ENCODE measurements around the gene HAUS1. TPM values are rescaled to one million over a fixed set of nuclear protein-coding genes. Genes with fewer than 3 reads are reported as not detected.
"Not testable (repeated sequence)": the region's sequence is repeated elsewhere in the genome, so short reads cannot be mapped to it uniquely, and the experiment has no call there.

The HAUS1 gene
- total RNA-seq, 1 donor from 2014 or later: 52.3 TPM

GRCh38 chr18:46070815-46071652 is 33.2 kb upstream of the HAUS1 start:
- Mint-ChIP-seq H3K27ac (peak overlapping the region; percentile 57), H3K4me3 (ENCODE audit: low read depth) (peak overlapping the region; percentile 76), H3K36me3 (ENCODE audit: low read depth) (peaks cover 13% of the 10 kb centered on the region), H3K27me3 (ENCODE audit: low read depth) (no peaks in the 10 kb centered on the region), H3K4me1 (ENCODE audit: low read depth) (peaks cover 45% of the 10 kb centered on the region), H3K9me3 (no peaks in the 10 kb centered on the region)
- intact Hi-C loops (cut with micrococcal nuclease): loop anchor here (1.0 to 5.0 kb wide), 4 partner anchors 44 to 384 kb away; no protein-coding TSS in a partner anchor
- no peak for DNase-seq (ENCODE audit: low spot score)

- H3K4me1 Mint-ChIP-seq (ENCODE audit: low read depth): peaks cover 43% of the 10 kb centered on the region
- no peaks in the 10 kb centered on the region for H3K9me3 Mint-ChIP-seq
- peak within 1 kb of the TSS; percentile 81 for H3K4me3 Mint-ChIP-seq (ENCODE audit: low read depth)
- no peaks in the 10 kb centered on the region for H3K27me3 Mint-ChIP-seq (ENCODE audit: low read depth)
- H3K27ac Mint-ChIP-seq: peak within 1 kb of the TSS; percentile 71
- intact Hi-C loops (cut with micrococcal nuclease): loop anchor here (1.0 to 5.0 kb wide), 6 partner anchors 45 to 385 kb away; no protein-coding TSS in a partner anchor
- peak; percentile 55 for DNase-seq (ENCODE audit: low spot score)
- peaks cover 15% of the 10 kb centered on the region for H3K36me3 Mint-ChIP-seq (ENCODE audit: low read depth)
Observed at GRCh38 chr18:46071653-46072375, 32.4 kb upstream of the HAUS1 start, which contains the start of gene PSTPIP2. Gene PSTPIP2 (minus strand): TSS chr18:46072260. CDS start chr18:46072188, 72 bp downstream.

GRCh38 chr18:46072376-46072867 is 31.8 kb upstream of the HAUS1 start:
- H3K4me1 Mint-ChIP-seq (ENCODE audit: low read depth): peaks cover 43% of the 10 kb centered on the region

GRCh38 chr18:46072959-46073358 is 31.2 kb upstream of the HAUS1 start:
- no peak for DNase-seq (ENCODE audit: low spot score)
- Mint-ChIP-seq H3K4me1 (ENCODE audit: low read depth) (peaks cover 42% of the 10 kb centered on the region), H3K27ac (no peak overlapping the region), H3K9me3 (no peaks in the 10 kb centered on the region), H3K36me3 (ENCODE audit: low read depth) (peaks cover 23% of the 10 kb centered on the region), H3K4me3 (ENCODE audit: low read depth) (peak overlapping the region; percentile 81), H3K27me3 (ENCODE audit: low read depth) (no peaks in the 10 kb centered on the region)
- intact Hi-C loops (cut with micrococcal nuclease): loop anchor here (1.0 to 5.0 kb wide), 8 partner anchors 46 to 452 kb away; partner anchors contain the start of gene EPG5

More at GRCh38 chr18:46072376-46072867, 31.8 kb upstream of the HAUS1 start:
- H3K27ac Mint-ChIP-seq: no peak overlapping the region
- H3K4me3 Mint-ChIP-seq (ENCODE audit: low read depth): peak overlapping the region; percentile 81
- intact Hi-C loops (cut with micrococcal nuclease): loop anchor here (2.0 to 5.0 kb wide), 4 partner anchors 45 to 385 kb away; no protein-coding TSS in a partner anchor
- no peaks in the 10 kb centered on the region for H3K27me3 Mint-ChIP-seq (ENCODE audit: low read depth)
- no peak for DNase-seq (ENCODE audit: low spot score)
- H3K36me3 Mint-ChIP-seq (ENCODE audit: low read depth): peaks cover 21% of the 10 kb centered on the region
- H3K9me3 Mint-ChIP-seq: no peaks in the 10 kb centered on the region

- intact Hi-C loops (cut with micrococcal nuclease): loop anchor here (1.0 to 5.0 kb wide), 8 partner anchors 46 to 452 kb away; partner anchors contain the start of gene EPG5
- Mint-ChIP-seq H3K4me1 (ENCODE audit: low read depth) (peaks cover 39% of the 10 kb centered on the region), H3K27ac (peak overlapping the region; percentile 20), H3K9me3 (no peaks in the 10 kb centered on the region), H3K27me3 (ENCODE audit: low read depth) (no peaks in the 10 kb centered on the region), H3K36me3 (ENCODE audit: low read depth) (peaks cover 22% of the 10 kb centered on the region), H3K4me3 (ENCODE audit: low read depth) (no peak overlapping the region)
- peak; percentile 38 for DNase-seq (ENCODE audit: low spot score)
Observed at GRCh38 chr18:46073474-46074331, 30.5 kb upstream of the HAUS1 start.

- DNase-seq (ENCODE audit: low spot score): no peak
Observed at GRCh38 chr18:46079336-46079735, 24.8 kb upstream of the HAUS1 start.

GRCh38 chr18:46080156-46080555 is 24.0 kb upstream of the HAUS1 start:
- Mint-ChIP-seq H3K27me3 (ENCODE audit: low read depth) (no peaks in the 10 kb centered on the region), H3K4me1 (ENCODE audit: low read depth) (no peaks in the 10 kb centered on the region), H3K9me3 (no peaks in the 10 kb centered on the region), H3K27ac (no peak overlapping the region), H3K36me3 (ENCODE audit: low read depth) (peaks cover 68% of the 10 kb centered on the region), H3K4me3 (ENCODE audit: low read depth) (no peak overlapping the region)
- intact Hi-C loops (cut with micrococcal nuclease): no loop called here
- no peak for DNase-seq (ENCODE audit: low spot score)

More at GRCh38 chr18:46079336-46079735, 24.8 kb upstream of the HAUS1 start:
- intact Hi-C loops (cut with micrococcal nuclease): no loop called here
- no peak overlapping the region for H3K27ac Mint-ChIP-seq
- H3K4me1 Mint-ChIP-seq (ENCODE audit: low read depth): no peaks in the 10 kb centered on the region
- H3K36me3 Mint-ChIP-seq (ENCODE audit: low read depth): peaks cover 60% of the 10 kb centered on the region
- H3K9me3 Mint-ChIP-seq: no peaks in the 10 kb centered on the region
- no peak overlapping the region for H3K4me3 Mint-ChIP-seq (ENCODE audit: low read depth)
- H3K27me3 Mint-ChIP-seq (ENCODE audit: low read depth): no peaks in the 10 kb centered on the region

- Mint-ChIP-seq H3K4me1 (ENCODE audit: low read depth) (peaks cover 3% of the 10 kb centered on the region), H3K27ac (no peak overlapping the region), H3K27me3 (ENCODE audit: low read depth) (no peaks in the 10 kb centered on the region), H3K4me3 (ENCODE audit: low read depth) (no peak overlapping the region), H3K9me3 (no peaks in the 10 kb centered on the region), H3K36me3 (ENCODE audit: low read depth) (peaks cover 88% of the 10 kb centered on the region)
- no peak for DNase-seq (ENCODE audit: low spot score)
- intact Hi-C loops (cut with micrococcal nuclease): no loop called here
Observed at GRCh38 chr18:46084431-46084830, 19.8 kb upstream of the HAUS1 start.

GRCh38 chr18:46088501-46088900 is 15.7 kb upstream of the HAUS1 start:
- H3K36me3 Mint-ChIP-seq (ENCODE audit: low read depth): peaks cover 90% of the 10 kb centered on the region
- H3K27ac Mint-ChIP-seq: peak overlapping the region; percentile 46
- H3K27me3 Mint-ChIP-seq (ENCODE audit: low read depth); H3K9me3 Mint-ChIP-seq; intact Hi-C loops (cut with micrococcal nuclease); H3K4me3 Mint-ChIP-seq (ENCODE audit: low read depth); DNase-seq (ENCODE audit: low spot score): not testable (repeated sequence)
- peaks cover 10% of the 10 kb centered on the region for H3K4me1 Mint-ChIP-seq (ENCODE audit: low read depth)

- no peaks in the 10 kb centered on the region for H3K27me3 Mint-ChIP-seq (ENCODE audit: low read depth)
Observed at GRCh38 chr18:46095532-46095931, 8.7 kb upstream of the HAUS1 start.

GRCh38 chr18:46096651-46097300 is 7.4 kb upstream of the HAUS1 start:
- H3K27ac Mint-ChIP-seq: peak overlapping the region; percentile 96

More at GRCh38 chr18:46095532-46095931, 8.7 kb upstream of the HAUS1 start:
- DNase-seq (ENCODE audit: low spot score): no peak
- intact Hi-C loops (cut with micrococcal nuclease): no loop called here
- H3K9me3 Mint-ChIP-seq: no peaks in the 10 kb centered on the region
- peaks cover 24% of the 10 kb centered on the region for H3K4me1 Mint-ChIP-seq (ENCODE audit: low read depth)
- H3K4me3 Mint-ChIP-seq (ENCODE audit: low read depth): no peak overlapping the region
- H3K36me3 Mint-ChIP-seq (ENCODE audit: low read depth): peaks cover 60% of the 10 kb centered on the region
- H3K27ac Mint-ChIP-seq: no peak overlapping the region

More at GRCh38 chr18:46096651-46097300, 7.4 kb upstream of the HAUS1 start:
- Mint-ChIP-seq H3K4me3 (ENCODE audit: low read depth) (peak overlapping the region; percentile 97), H3K4me1 (ENCODE audit: low read depth) (peaks cover 18% of the 10 kb centered on the region), H3K36me3 (ENCODE audit: low read depth) (peaks cover 47% of the 10 kb centered on the region), H3K9me3 (no peaks in the 10 kb centered on the region), H3K27me3 (ENCODE audit: low read depth) (no peaks in the 10 kb centered on the region)
- DNase-seq (ENCODE audit: low spot score): no peak
- intact Hi-C loops (cut with micrococcal nuclease): no loop called here

All from activated T-helper 2 cell treated with anti-CD3 and anti-CD28 coated beads, Interferon-gamma antibody, Interleukin-2, Interleukin-4, amounts not matched to agents 10 μg/mL and 5 μg/mL and 100 μg/mL, durations not matched to agents 14 hours and 24 hours and 36 hours (primary cell).